IMR-90 (cell line): ENCODE data around the gene AKAP6. TPM values are rescaled to one million over a fixed set of nuclear protein-coding genes. Genes with fewer than 3 reads are reported as not detected.

ENCODE experiments used
- ATAC-seq: fragments of 200-7000 bp; cut with Tn5 transposase; 2 replicates; pipeline ENCODE4 v1.9.1; 2020; ENCODE audit warnings: low read depth, mild to moderate bottlenecking, moderate library complexity
- BruUV-seq: library from RNA; stranded (reverse); fragments of 400-500 nt; replicated peaks from 2 replicates; lab custom pipeline; 2021; lab: Mats Ljungman, UMichigan
- CTCF ChIA-PET: fragments of 300-600 bp; formaldehyde crosslinking; extraction: SDS; loops from one replicate; lab custom pipeline; 2021; ENCODE audit warnings: antibody characterized with exemption; lab: Yijun Ruan, JAX
- POLR2A ChIA-PET: fragments of 300-600 bp; sonication (Branson Sonifier 250); formaldehyde crosslinking; loops from one replicate; lab custom pipeline; 2022; ENCODE audit warnings: antibody characterized with exemption; ENCODE audit not compliant: unreplicated experiment; lab: Charles Lee
- DNase-seq: peaks from one replicate; pipeline ENCODE4 v3.0.0; 2013
- H2AFZ ChIP-seq: replicated peaks from 2 replicates; pipeline ENCODE3; 2013; ENCODE audit warnings: low read length, mild to moderate bottlenecking; ENCODE audit not compliant: poor library complexity
- H2AK5ac ChIP-seq: 2 replicates; pipeline ENCODE4 v1.6.1; 2013; ENCODE audit warnings: low read depth, low read length, inconsistent platforms
- H2AK9ac ChIP-seq: replicated peaks from 2 replicates; pipeline ENCODE3; 2013; ENCODE audit warnings: mild to moderate bottlenecking, low read depth, low read length, moderate library complexity; ENCODE audit not compliant: poor library complexity
- H2BK120ac ChIP-seq: 2 replicates; pipeline ENCODE4 v1.6.1; 2013; ENCODE audit warnings: low read depth, low read length, inconsistent platforms
- H2BK15ac ChIP-seq: 3 replicates; pipeline ENCODE4 v1.6.1; 2013; ENCODE audit warnings: low read depth, low read length, inconsistent platforms
- H2BK20ac ChIP-seq: 2 replicates; pipeline ENCODE4 v1.6.1; 2013; ENCODE audit warnings: low read depth, mild to moderate bottlenecking, inconsistent platforms, low read length, moderate library complexity
- H2BK5ac ChIP-seq: 2 replicates; pipeline ENCODE4 v1.6.1; 2013; ENCODE audit warnings: mild to moderate bottlenecking, low read depth, low read length, inconsistent platforms; ENCODE audit not compliant: poor library complexity, severe bottlenecking
- H3K14ac ChIP-seq: replicated peaks from 2 replicates; pipeline ENCODE4 v1.6.1; 2013; ENCODE audit warnings: low read depth, low read length, inconsistent platforms
- H3K18ac ChIP-seq: 2 replicates; pipeline ENCODE4 v1.6.1; 2013; ENCODE audit warnings: low read depth, low read length, control low read depth
- H3K23ac ChIP-seq: 2 replicates; pipeline ENCODE4 v1.6.1; 2013; ENCODE audit warnings: low read depth, low read length, inconsistent platforms
- H3K27ac ChIP-seq: 2 replicates; pipeline ENCODE4 v1.5.1; 2013; ENCODE audit warnings: mild to moderate bottlenecking, control low read depth, low read length; ENCODE audit not compliant: insufficient read depth
- H3K27me3 ChIP-seq: 2 replicates; pipeline ENCODE4 v1.6.1; 2013; ENCODE audit warnings: low read length; ENCODE audit not compliant: control insufficient read depth, insufficient read depth
- H3K36me3 ChIP-seq: 2 replicates; pipeline ENCODE4 v1.6.1; 2013; ENCODE audit warnings: low read length, mixed read lengths; ENCODE audit not compliant: control insufficient read depth, insufficient read depth
- H3K4ac ChIP-seq: 2 replicates; pipeline ENCODE4 v1.6.1; 2013; ENCODE audit warnings: low read depth, low read length, inconsistent platforms
- H3K4me1 ChIP-seq: 2 replicates; pipeline ENCODE4 v1.6.1; 2013; ENCODE audit warnings: low read length, mixed read lengths; ENCODE audit not compliant: control insufficient read depth, insufficient read depth
- H3K4me2 ChIP-seq: 2 replicates; pipeline ENCODE4 v1.6.1; 2013; ENCODE audit warnings: low read depth, mild to moderate bottlenecking, control low read depth, low read length, moderate library complexity
- H3K4me3 ChIP-seq: 2 replicates; pipeline ENCODE4 v1.5.1; 2013; ENCODE audit warnings: low read depth, mild to moderate bottlenecking, control low read depth, low read length, moderate library complexity; ENCODE audit not compliant: insufficient read depth
- H3K56ac ChIP-seq: 2 replicates; pipeline ENCODE4 v1.6.1; 2013; ENCODE audit warnings: low read length, inconsistent platforms; ENCODE audit not compliant: insufficient read depth; ENCODE audit errors: extremely low read depth
- H3K79me1 ChIP-seq, 2 experiments: 2 replicates each; pipeline ENCODE4 v1.6.1; 2013; ENCODE audit warnings: low read length in 2 of 2, inconsistent platforms in 1 of 2, low read depth in 1 of 2
- H3K9ac ChIP-seq: 2 replicates; pipeline ENCODE4 v1.6.1; 2013; ENCODE audit warnings: low read depth, low read length, control low read depth
- H3K9me1 ChIP-seq: 2 replicates; pipeline ENCODE4 v1.6.1; 2013; ENCODE audit warnings: low read length, inconsistent platforms; ENCODE audit not compliant: insufficient read depth
- H3K9me3 ChIP-seq: 2 replicates; pipeline ENCODE4 v1.6.1; 2013; ENCODE audit warnings: low read length; ENCODE audit not compliant: control insufficient read depth, insufficient read depth
- H4K20me1 ChIP-seq: 2 replicates; pipeline ENCODE4 v1.6.1; 2013; ENCODE audit warnings: low read length, inconsistent platforms; ENCODE audit not compliant: insufficient read depth
- H4K5ac ChIP-seq: 2 replicates; pipeline ENCODE4 v1.6.1; 2013; ENCODE audit warnings: mild to moderate bottlenecking, low read depth, low read length, control low read depth
- H4K8ac ChIP-seq, 2 experiments: 2 replicates each; pipeline ENCODE4 v1.6.1; 2013; ENCODE audit warnings: low read depth in 2 of 2, low read length in 2 of 2, control low read depth in 1 of 2, inconsistent platforms in 1 of 2
- H4K91ac ChIP-seq: 2 replicates; pipeline ENCODE4 v1.6.1; 2013; ENCODE audit warnings: low read depth, low read length, inconsistent platforms; ENCODE audit not compliant: insufficient read depth
- FOS ChIP-seq: fragments of 150-350 bp; IDR thresholded peaks from 2 replicates; pipeline ENCODE4 v1.6.1; 2016; ENCODE audit warnings: low read depth, low read length
- WGBS, 2 experiments: methylation state at CpG; one replicate each; pipeline versions ENCODE4 v1.1.5 to v1.1.7; 2013; ENCODE audit warnings: missing lambda C conversion rate in 2 of 2; ENCODE audit not compliant: insufficient read length in 1 of 2; ENCODE audit errors: extremely low coverage in 2 of 2; 5-methylcytosine and 5-hydroxymethylcytosine counted together
- dilution Hi-C: fragments of 300-500 bp; cut with HindIII; formaldehyde crosslinking; loops from one replicate; pipeline ENCODE4 v1.14.3; 2018; ENCODE audit warnings: low sequenced_read_pairs; ENCODE audit not compliant: unreplicated experiment
- in situ Hi-C: fragments of 300-500 bp; cut with MboI; formaldehyde crosslinking; loops from 3 replicates; pipeline ENCODE4 v1.14.3; 2019; ENCODE audit warnings: low sequenced_read_pairs, inconsistent platforms, mixed read lengths
- intact Hi-C: fragments of 100-400 bp; cut with micrococcal nuclease; formaldehyde crosslinking; loops from 2 replicates; pipeline ENCODE4 v1.10.0; 2022
- polyA plus RNA-seq, 3 experiments: library from polyadenylated mRNA; depleted of rRNA; stranded (reverse); fragments of >200 nt; gene quantifications; 2 replicates each; pipeline ENCODE4 v1.2.3, GENCODE V29; 2012; ENCODE audit warnings: low replicate concordance in 1 of 3
- total RNA-seq: library from RNA; depleted of rRNA; stranded (reverse); fragments of >200 nt; gene quantifications from 2 replicates; pipeline ENCODE4 v1.2.3, GENCODE V29; 2012

Gene AKAP6
- total and polyA plus RNA-seq, 2 of the 4 experiments (the other 2 are of a cell fraction) = 0.22 to 1.6 TPM

GRCh38 chr14:32350020-32350419 lies 20.9 kb downstream of the AKAP6 start:
- H3K56ac ChIP-seq = no peak overlapping the region
- no peak overlapping the region for H4K91ac ChIP-seq
- H2BK5ac ChIP-seq = no peak overlapping the region
- H2BK120ac ChIP-seq = no peak overlapping the region
- DNase-seq (no peak), ATAC-seq (no peak)
- no peak overlapping the region for H3K9ac ChIP-seq
- CTCF ChIA-PET = no interaction called here
- H3K18ac ChIP-seq = no peak overlapping the region
- H4K20me1 ChIP-seq = no peaks in the 10 kb centered on the region
- no peak overlapping the region for H3K4me2 ChIP-seq
- peaks cover 6% of the 10 kb centered on the region for H3K4me1 ChIP-seq
- no peak overlapping the region for H4K8ac ChIP-seq
- no peak overlapping the region for H3K4me3 ChIP-seq
- H2BK15ac ChIP-seq = no peak overlapping the region
- dilution Hi-C loops (no loop called here), in situ Hi-C loops (no loop called here), intact Hi-C loops (no loop called here)
- no peak overlapping the region for H2AK9ac ChIP-seq
- H3K27ac ChIP-seq = no peak overlapping the region
- H2BK20ac ChIP-seq = no peak overlapping the region
- H3K27me3 ChIP-seq = no peaks in the 10 kb centered on the region
- H3K79me1 ChIP-seq = no peaks in the 10 kb centered on the region
- no peak overlapping the region for H3K4ac ChIP-seq
- no peak overlapping the region for H3K14ac ChIP-seq
- no peak overlapping the region for H2AK5ac ChIP-seq
- no peaks in the 10 kb centered on the region for H3K9me1 ChIP-seq
- H2AFZ ChIP-seq = no peak overlapping the region
- POLR2A ChIA-PET = no interaction called here
- no TSS peak for BruUV-seq
- H3K9me3 ChIP-seq = no peaks in the 10 kb centered on the region
- TF ChIP-seq FOS = no peak
- H3K23ac ChIP-seq = no peak overlapping the region
- no peak overlapping the region for H4K5ac ChIP-seq
- no peaks in the 10 kb centered on the region for H3K36me3 ChIP-seq
- no CpG with 5 or more reads among the region's 1 CpG for WGBS, 2 experiments
